Esophagus muscularis mucosa (tissue), 4 donors: ENCODE measurements around the gene HEATR5B. TPM values are rescaled to one million over a fixed set of nuclear protein-coding genes. Genes with fewer than 3 reads are reported as not detected.

Experiments used
- DNase-seq: peaks from one replicate; pipeline ENCODE4 v3.0.0-alpha.2; 2017; ENCODE audit errors: extremely low spot score
- H3K27ac ChIP-seq, 4 donors: fragments of 200-600 bp; sonication (generic); replicated peaks in 1 of 4; 1 replicate in 3 of 4; 2 replicates in 1 of 4; pipeline ENCODE4 v1.5.1; 2016 to 2019; ENCODE audit warnings: mild to moderate bottlenecking in 1 of 4
- H3K27me3 ChIP-seq, 4 donors: fragments of 200-600 bp; sonication (generic); one replicate each; pipeline versions ENCODE4 v1.5.1 to v1.6.0; 2016 to 2019
- H3K36me3 ChIP-seq, 4 donors: fragments of 200-600 bp; sonication (generic); one replicate each; pipeline ENCODE4 v1.5.1; 2016 to 2019
- H3K4me1 ChIP-seq, 4 donors: fragments of 200-600 bp; sonication (generic); one replicate each; pipeline ENCODE4 v1.5.1; 2016 to 2019
- H3K4me3 ChIP-seq, 4 donors: fragments of 200-600 bp; sonication (generic); 1 replicate in 2 of 4; 2 replicates in 2 of 4; pipeline ENCODE4 v1.5.1; 2016 to 2019; ENCODE audit warnings: mild to moderate bottlenecking in 4 of 4, moderate library complexity in 1 of 4
- H3K9me3 ChIP-seq, 4 donors: fragments of 200-600 bp; sonication (generic); 1 replicate in 3 of 4; 2 replicates in 1 of 4; pipeline ENCODE4 v1.5.1; 2016 to 2019
- CTCF ChIP-seq, 3 experiments: fragments of 200-600 bp in 2 of 3; fragments of 450-650 bp in 1 of 3; sonication (generic) in 2 of 3; IDR thresholded peaks; one replicate each; pipeline ENCODE4 v1.5.1; 2017 to 2019; ENCODE audit warnings: antibody characterized with exemption in 3 of 3, mild to moderate bottlenecking in 2 of 3, moderate library complexity in 1 of 3
- EP300 ChIP-seq: sonication (generic); formaldehyde crosslinking; IDR thresholded peaks from one replicate; pipeline ENCODE4 v1.6.1; 2017; ENCODE audit warnings: antibody characterized with exemption
- POLR2A ChIP-seq: fragments of 450-650 bp; IDR thresholded peaks from one replicate; pipeline ENCODE4 v1.6.1; 2017; ENCODE audit warnings: antibody characterized with exemption, moderate library complexity, mild to moderate bottlenecking, low read depth
- POLR2AphosphoS5 ChIP-seq, 2 donors: sonication (generic); formaldehyde crosslinking; IDR thresholded peaks; one replicate each; pipeline ENCODE4 v1.6.1; 2017; ENCODE audit warnings: antibody characterized with exemption in 2 of 2
- WGBS: methylation state at CpG from one replicate; pipeline ENCODE4 v1.1.5; 2018; 5-methylcytosine and 5-hydroxymethylcytosine counted together
- intact Hi-C: fragments of 100-400 bp; cut with DNase I; formaldehyde crosslinking; loops from one replicate; pipeline ENCODE4 v1.15.1; 2023
- total RNA-seq, 4 donors: library from RNA; depleted of rRNA; stranded (reverse); fragments of >200 nt; gene quantifications; one replicate each; pipeline versions ENCODE4 v1.1.0 to v1.2.1, GENCODE V29; 2016

HEATR5B gene
- total RNA-seq, 4 donors from 2014 or later = 14.6 to 21.2 (median 16.7) TPM

DNA sequence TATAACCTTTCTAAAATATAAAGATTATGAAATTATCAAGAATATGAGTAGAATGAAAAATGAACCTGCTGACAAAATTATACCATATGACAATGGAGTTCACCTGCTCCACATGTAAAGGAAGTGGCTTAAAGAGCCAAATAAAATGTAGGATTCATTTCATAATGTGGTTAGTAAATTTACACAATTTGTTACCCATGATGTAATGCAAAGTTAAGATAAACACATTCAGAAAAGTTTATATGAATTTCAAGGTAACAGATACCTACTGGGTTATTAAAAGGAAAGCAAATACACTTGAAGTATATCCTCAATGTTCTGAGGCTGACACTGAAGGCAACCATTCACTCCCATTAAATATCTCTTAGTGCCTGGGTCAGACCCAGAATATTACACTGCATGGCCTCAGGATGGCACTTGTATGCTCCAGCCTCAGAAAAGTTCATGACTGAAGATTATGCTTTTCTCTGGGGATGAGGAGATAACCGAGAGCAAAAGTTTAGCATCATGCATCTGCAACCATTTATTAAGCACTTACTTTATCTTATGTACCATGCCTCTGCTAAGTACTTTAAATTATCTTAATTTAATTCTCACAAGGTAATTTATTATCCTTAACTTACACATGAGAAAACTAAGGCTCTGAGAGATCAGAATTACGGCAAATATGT, 124.0 kb downstream of the HEATR5B start:
- no peak for TF ChIP-seq CTCF (IDR thresholded peaks at IDR 0.05)
- no peak for TF ChIP-seq POLR2A
- TF ChIP-seq EP300 = no peak
- TF ChIP-seq POLR2AphosphoS5 (IDR thresholded peaks at IDR 0.05) = no peak
- 88% methylated on average over 2 of the region's 2 CpGs for WGBS

DNA sequence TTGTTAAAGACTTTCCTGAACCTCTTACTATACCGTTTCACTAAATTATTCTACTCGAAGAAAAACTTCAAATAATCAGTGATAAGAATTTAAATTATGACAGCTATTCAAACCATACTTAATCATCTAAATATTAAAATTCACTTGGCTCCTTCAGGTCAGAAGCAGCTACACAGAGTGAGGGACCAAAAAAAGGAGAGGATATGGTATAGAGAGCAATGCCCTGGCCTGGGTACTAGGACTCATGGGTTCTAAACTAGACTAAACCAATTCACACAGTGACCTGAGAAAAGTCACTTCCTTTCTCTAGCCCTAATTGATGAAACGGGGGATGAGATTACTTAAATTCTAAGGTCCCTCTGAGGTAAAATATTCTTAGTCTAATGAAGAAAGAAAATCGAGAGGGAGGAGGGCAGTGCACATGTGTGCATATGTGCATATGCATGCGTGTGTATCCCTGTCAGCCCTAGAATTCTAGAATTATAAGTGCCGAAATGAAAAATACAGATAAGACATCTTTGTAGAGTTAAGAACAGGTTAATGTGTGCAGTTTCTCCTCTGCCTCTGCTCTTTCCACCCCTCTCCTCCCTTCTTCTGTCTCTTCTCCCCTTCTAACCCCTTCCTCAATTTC, 129.1 kb downstream of the HEATR5B start:
- H3K27ac ChIP-seq = no peak overlapping the region
- H3K36me3 ChIP-seq = no peaks in the 10 kb centered on the region
- DNase-seq = no peak
- H3K9me3 ChIP-seq = no peaks in the 10 kb centered on the region
- 75% methylated on average over 6 of the region's 6 CpGs for WGBS
- no peak for TF ChIP-seq EP300
- TF ChIP-seq POLR2A = no peak
- TF ChIP-seq POLR2AphosphoS5 (IDR thresholded peaks at IDR 0.05) = no peak
- TF ChIP-seq CTCF (IDR thresholded peaks at IDR 0.05) = no peak
- intact Hi-C loops = no loop called here
- peaks cover 20 to 38% (median 28%) of the 10 kb centered on the region in 4 donors for H3K4me1 ChIP-seq
- no peak overlapping the region for H3K4me3 ChIP-seq
- H3K27me3 ChIP-seq = no peaks in the 10 kb centered on the region

More for the DNA sequence above, 124.0 kb downstream of the HEATR5B start:
- Histone ChIP-seq H3K9me3 (no peaks in the 10 kb centered on the region), H3K4me3 (no peak overlapping the region), H3K36me3 (no peaks in the 10 kb centered on the region), H3K27me3 (no peaks in the 10 kb centered on the region), H3K27ac (no peak overlapping the region), H3K4me1 (peaks cover 17 to 42% (median 21%) of the 10 kb centered on the region in 4 donors)
- intact Hi-C loops = no loop called here
- no peak for DNase-seq

DNA sequence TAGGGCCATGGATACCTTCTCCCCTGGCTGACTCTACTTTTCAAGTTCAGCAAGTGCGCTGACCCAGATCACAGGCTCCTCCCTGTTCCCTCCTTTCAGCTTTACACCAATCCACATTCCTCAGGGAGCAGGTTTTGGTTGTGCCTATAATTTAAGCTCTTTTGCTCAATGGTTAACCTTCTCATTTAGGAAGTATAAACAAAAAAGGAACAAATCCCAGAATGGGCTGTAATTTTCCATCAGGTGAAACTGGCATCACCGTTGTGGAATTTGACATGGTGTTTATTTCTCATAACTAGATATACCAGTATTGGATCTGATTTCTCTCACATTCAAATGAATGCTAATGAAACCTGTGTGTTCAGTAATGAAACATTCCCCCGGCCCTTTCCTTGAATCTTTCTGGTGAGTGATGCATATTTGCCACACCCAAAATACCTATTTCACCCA, 131.4 kb downstream of the HEATR5B start:
- intact Hi-C loops = no loop called here

GRCh38 chr2:36951574-36951973, 132.6 kb downstream of the HEATR5B start:
- TF ChIP-seq CTCF (IDR thresholded peaks at IDR 0.05) = no peak
- no peak for TF ChIP-seq POLR2AphosphoS5 (IDR thresholded peaks at IDR 0.05)
- no peak for TF ChIP-seq POLR2A
- TF ChIP-seq EP300 = no peak
- no peak for DNase-seq
- Histone ChIP-seq H3K4me3 (no peak overlapping the region), H3K9me3 (no peaks in the 10 kb centered on the region), H3K27me3 (no peaks in the 10 kb centered on the region), H3K4me1 (peaks cover 16 to 33% (median 24%) of the 10 kb centered on the region in 4 donors), H3K27ac (no peak overlapping the region), H3K36me3 (no peaks in the 10 kb centered on the region)
- intact Hi-C loops = no loop called here
- 93% methylated on average over 7 of the region's 7 CpGs for WGBS

More for the DNA sequence above, 131.4 kb downstream of the HEATR5B start:
- TF ChIP-seq POLR2AphosphoS5 (IDR thresholded peaks at IDR 0.05) = no peak
- TF ChIP-seq CTCF (IDR thresholded peaks at IDR 0.05) = no peak
- no peak for TF ChIP-seq EP300
- TF ChIP-seq POLR2A = no peak
- H3K27ac ChIP-seq = no peak overlapping the region
- DNase-seq = no peak
- no peaks in the 10 kb centered on the region for H3K36me3 ChIP-seq
- H3K4me3 ChIP-seq = no peak overlapping the region
- H3K9me3 ChIP-seq = no peaks in the 10 kb centered on the region
- H3K4me1 ChIP-seq = peaks cover 16 to 37% (median 27%) of the 10 kb centered on the region in 4 donors
- no peaks in the 10 kb centered on the region for H3K27me3 ChIP-seq
- 86% methylated on average over 3 of the region's 3 CpGs for WGBS
